SK-N-SH treated with all-trans-retinoic acid at 6 μM for 48 hours (cell line): ENCODE results near the gene ERRFI1.

Experiments used
- ATAC-seq: fragments of 200-7000 bp; cut with Tn5 transposase; 3 replicates; pipeline ENCODE4 v1.9.1; 2020; ENCODE audit warnings: mild to moderate bottlenecking, moderate library complexity
- ARNTL ChIP-seq: fragments of 450-650 bp; formaldehyde crosslinking; IDR thresholded peaks from 2 replicates; pipeline ENCODE4 v1.5.0; 2020; ENCODE audit warnings: low read depth, mild to moderate bottlenecking, moderate library complexity, borderline replicate concordance
- BACH2 ChIP-seq: fragments of 250-450 bp; sonication (Bioruptor Pico); IDR thresholded peaks from 2 replicates; pipeline ENCODE4 v1.9.0; 2021; ENCODE audit warnings: mild to moderate bottlenecking, borderline replicate concordance
- CSDC2 ChIP-seq: fragments of 250-450 bp; sonication (Bioruptor Pico); IDR thresholded peaks from 2 replicates; pipeline ENCODE4 v1.5.0; 2020; ENCODE audit warnings: mild to moderate bottlenecking, moderate library complexity
- ESRRG ChIP-seq: fragments of 250-450 bp; sonication (Bioruptor Pico); IDR thresholded peaks from 2 replicates; pipeline ENCODE4 v1.6.1; 2021; ENCODE audit warnings: mild to moderate bottlenecking
- GLIS3 ChIP-seq: fragments of 250-450 bp; sonication (Bioruptor Pico); IDR thresholded peaks from 2 replicates; pipeline ENCODE4 v1.5.0; 2020; ENCODE audit warnings: mild to moderate bottlenecking, moderate library complexity
- ISL1 ChIP-seq: fragments of 250-450 bp; sonication (Bioruptor Pico); IDR thresholded peaks from 2 replicates; pipeline ENCODE4 v2.1.2; 2022; ENCODE audit warnings: mild to moderate bottlenecking, moderate library complexity
- OSR1 ChIP-seq: fragments of 250-450 bp; sonication (Bioruptor Pico); IDR thresholded peaks from 2 replicates; pipeline ENCODE4 v1.8.0; 2022; ENCODE audit warnings: moderate library complexity, mild to moderate bottlenecking, inconsistent platforms
- PPARA ChIP-seq: fragments of 250-450 bp; sonication (Bioruptor Pico); IDR thresholded peaks from 2 replicates; pipeline ENCODE4 v1.5.0; 2020; ENCODE audit warnings: mild to moderate bottlenecking, borderline replicate concordance
- RARB ChIP-seq: fragments of 250-450 bp; sonication (Bioruptor Pico); IDR thresholded peaks from 2 replicates; pipeline ENCODE4 v1.8.0; 2021; ENCODE audit warnings: mild to moderate bottlenecking, moderate library complexity
- SNAI2 ChIP-seq: fragments of 250-450 bp; sonication (Bioruptor Pico); IDR thresholded peaks from 2 replicates; pipeline ENCODE4 v1.5.0; 2020; ENCODE audit warnings: mild to moderate bottlenecking, moderate library complexity
- TCF4 ChIP-seq: fragments of 250-450 bp; sonication (Bioruptor Pico); IDR thresholded peaks from 2 replicates; pipeline ENCODE4 v1.8.0; 2021; ENCODE audit warnings: mild to moderate bottlenecking, moderate library complexity, borderline replicate concordance
- TOX ChIP-seq: fragments of 250-450 bp; sonication (Bioruptor Pico); IDR thresholded peaks from 2 replicates; pipeline ENCODE4 v1.8.0; 2021; ENCODE audit warnings: mild to moderate bottlenecking, moderate library complexity, borderline replicate concordance
- ZC3H10 ChIP-seq: fragments of 250-450 bp; sonication (Bioruptor Pico); IDR thresholded peaks from 2 replicates; pipeline ENCODE4 v1.5.1; 2021; ENCODE audit warnings: mild to moderate bottlenecking, moderate library complexity
- ZFP3 ChIP-seq: fragments of 250-450 bp; sonication (Bioruptor Pico); IDR thresholded peaks from 2 replicates; pipeline ENCODE4 v1.5.0; 2020; ENCODE audit warnings: mild to moderate bottlenecking, moderate library complexity
- ZFP30 ChIP-seq: fragments of 450-650 bp; formaldehyde crosslinking; IDR thresholded peaks from 2 replicates; pipeline ENCODE4 v1.5.0; 2022; ENCODE audit warnings: mild to moderate bottlenecking, moderate library complexity
- ZNF565 ChIP-seq: fragments of 450-650 bp; formaldehyde crosslinking; conservative IDR thresholded peaks from 2 replicates; pipeline ENCODE4 v1.5.0; 2020; ENCODE audit warnings: low read depth, mild to moderate bottlenecking, moderate library complexity
- ZNF70 ChIP-seq: fragments of 450-650 bp; formaldehyde crosslinking; IDR thresholded peaks from 2 replicates; pipeline ENCODE4 v1.5.0; 2020; ENCODE audit warnings: mild to moderate bottlenecking, moderate library complexity
- ZNF8 ChIP-seq: fragments of 450-650 bp; formaldehyde crosslinking; IDR thresholded peaks from 2 replicates; pipeline ENCODE4 v1.5.0; 2020; ENCODE audit warnings: mild to moderate bottlenecking, moderate library complexity
- TF ChIP-seq, protein P1 (sequence below): fragments of 250-450 bp; sonication (Bioruptor Pico); IDR thresholded peaks from 2 replicates; pipeline ENCODE4 v1.5.1; 2021; ENCODE audit warnings: mild to moderate bottlenecking, moderate library complexity
- TF ChIP-seq, protein P2 (sequence below): fragments of 250-450 bp; sonication (Bioruptor Pico); IDR thresholded peaks from 2 replicates; pipeline ENCODE4 v1.5.1; 2020; ENCODE audit warnings: low read depth, mild to moderate bottlenecking, moderate library complexity
- TF ChIP-seq, protein P3 (sequence below): fragments of 250-450 bp; sonication (Bioruptor Pico); IDR thresholded peaks from 2 replicates; pipeline ENCODE4 v1.5.0; 2020; ENCODE audit warnings: mild to moderate bottlenecking, moderate library complexity
- TF ChIP-seq, protein P4 (sequence below): fragments of 250-450 bp; sonication (Bioruptor Pico); IDR thresholded peaks from 2 replicates; pipeline ENCODE4 v1.8.0; 2021; ENCODE audit warnings: low read depth, mild to moderate bottlenecking, moderate library complexity, borderline replicate concordance
- TF ChIP-seq, protein P5 (sequence below): fragments of 250-450 bp; sonication (Bioruptor Pico); IDR thresholded peaks from 2 replicates; pipeline ENCODE4 v1.8.0; 2020; ENCODE audit warnings: mild to moderate bottlenecking, moderate library complexity, borderline replicate concordance

Gene ERRFI1

DNA sequence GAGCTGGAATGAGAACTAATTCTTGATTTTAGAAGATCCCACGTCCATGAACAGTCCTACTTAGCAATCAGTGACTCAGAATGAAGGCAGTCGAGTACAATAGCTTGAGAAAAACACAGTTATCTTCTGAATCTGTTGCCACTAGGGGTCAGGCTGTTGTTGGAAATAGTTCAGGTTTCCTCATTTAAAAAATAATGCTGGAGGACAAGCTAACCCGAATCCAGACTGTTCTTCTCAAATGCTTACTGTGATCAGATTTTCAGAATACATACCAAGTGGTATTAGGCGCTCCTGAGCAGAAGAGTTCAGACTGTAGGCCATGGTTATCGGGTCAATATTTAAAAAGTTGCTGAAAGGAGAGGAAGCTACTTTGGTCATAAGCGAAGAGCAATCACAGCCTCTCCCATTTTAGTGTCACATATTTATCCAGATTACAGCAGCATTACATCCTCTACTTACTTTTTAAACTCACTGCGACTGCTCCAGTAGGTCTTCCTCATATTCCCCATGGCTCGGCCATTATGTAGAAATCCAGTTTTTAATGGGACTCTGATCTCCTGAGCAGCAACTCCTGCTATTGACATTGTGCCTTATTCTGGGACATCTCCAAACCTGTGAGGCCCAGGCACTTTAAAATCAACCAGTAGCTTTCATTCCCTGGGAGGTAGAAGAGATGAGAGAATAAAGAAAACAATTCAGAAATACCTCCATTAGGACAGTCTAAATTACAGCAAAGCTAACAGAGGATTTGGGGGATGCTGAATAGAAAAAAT lies 10.9 kb downstream of the ERRFI1 start:
- no peak for TF ChIP-seq GLIS3 (CRISPR knock-in tag)
- no peak for TF ChIP-seq BACH2 (CRISPR knock-in tag)
- TF ChIP-seq ZC3H10 (CRISPR knock-in tag): no peak
- TF ChIP-seq TOX (CRISPR knock-in tag): no peak
- no peak for TF ChIP-seq PPARA (CRISPR knock-in tag)
- no peak for TF ChIP-seq RARB (CRISPR knock-in tag)
- TF ChIP-seq ISL1 (CRISPR knock-in tag): no peak
- no peak for TF ChIP-seq TCF4 (CRISPR knock-in tag)
- TF ChIP-seq ESRRG (CRISPR knock-in tag): no peak
- TF ChIP-seq, protein P1, sequence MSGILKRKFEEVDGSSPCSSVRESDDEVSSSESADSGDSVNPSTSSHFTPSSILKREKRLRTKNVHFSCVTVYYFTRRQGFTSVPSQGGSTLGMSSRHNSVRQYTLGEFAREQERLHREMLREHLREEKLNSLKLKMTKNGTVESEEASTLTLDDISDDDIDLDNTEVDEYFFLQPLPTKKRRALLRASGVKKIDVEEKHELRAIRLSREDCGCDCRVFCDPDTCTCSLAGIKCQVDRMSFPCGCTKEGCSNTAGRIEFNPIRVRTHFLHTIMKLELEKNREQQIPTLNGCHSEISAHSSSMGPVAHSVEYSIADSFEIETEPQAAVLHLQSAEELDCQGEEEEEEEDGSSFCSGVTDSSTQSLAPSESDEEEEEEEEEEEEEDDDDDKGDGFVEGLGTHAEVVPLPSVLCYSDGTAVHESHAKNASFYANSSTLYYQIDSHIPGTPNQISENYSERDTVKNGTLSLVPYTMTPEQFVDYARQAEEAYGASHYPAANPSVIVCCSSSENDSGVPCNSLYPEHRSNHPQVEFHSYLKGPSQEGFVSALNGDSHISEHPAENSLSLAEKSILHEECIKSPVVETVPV (CRISPR knock-in tag): no peak
- TF ChIP-seq, protein P2, sequence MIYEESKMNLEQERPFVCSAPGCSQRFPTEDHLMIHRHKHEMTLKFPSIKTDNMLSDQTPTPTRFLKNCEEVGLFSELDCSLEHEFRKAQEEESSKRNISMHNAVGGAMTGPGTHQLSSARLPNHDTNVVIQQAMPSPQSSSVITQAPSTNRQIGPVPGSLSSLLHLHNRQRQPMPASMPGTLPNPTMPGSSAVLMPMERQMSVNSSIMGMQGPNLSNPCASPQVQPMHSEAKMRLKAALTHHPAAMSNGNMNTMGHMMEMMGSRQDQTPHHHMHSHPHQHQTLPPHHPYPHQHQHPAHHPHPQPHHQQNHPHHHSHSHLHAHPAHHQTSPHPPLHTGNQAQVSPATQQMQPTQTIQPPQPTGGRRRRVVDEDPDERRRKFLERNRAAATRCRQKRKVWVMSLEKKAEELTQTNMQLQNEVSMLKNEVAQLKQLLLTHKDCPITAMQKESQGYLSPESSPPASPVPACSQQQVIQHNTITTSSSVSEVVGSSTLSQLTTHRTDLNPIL (CRISPR knock-in tag): no peak
- TF ChIP-seq, protein P3, sequence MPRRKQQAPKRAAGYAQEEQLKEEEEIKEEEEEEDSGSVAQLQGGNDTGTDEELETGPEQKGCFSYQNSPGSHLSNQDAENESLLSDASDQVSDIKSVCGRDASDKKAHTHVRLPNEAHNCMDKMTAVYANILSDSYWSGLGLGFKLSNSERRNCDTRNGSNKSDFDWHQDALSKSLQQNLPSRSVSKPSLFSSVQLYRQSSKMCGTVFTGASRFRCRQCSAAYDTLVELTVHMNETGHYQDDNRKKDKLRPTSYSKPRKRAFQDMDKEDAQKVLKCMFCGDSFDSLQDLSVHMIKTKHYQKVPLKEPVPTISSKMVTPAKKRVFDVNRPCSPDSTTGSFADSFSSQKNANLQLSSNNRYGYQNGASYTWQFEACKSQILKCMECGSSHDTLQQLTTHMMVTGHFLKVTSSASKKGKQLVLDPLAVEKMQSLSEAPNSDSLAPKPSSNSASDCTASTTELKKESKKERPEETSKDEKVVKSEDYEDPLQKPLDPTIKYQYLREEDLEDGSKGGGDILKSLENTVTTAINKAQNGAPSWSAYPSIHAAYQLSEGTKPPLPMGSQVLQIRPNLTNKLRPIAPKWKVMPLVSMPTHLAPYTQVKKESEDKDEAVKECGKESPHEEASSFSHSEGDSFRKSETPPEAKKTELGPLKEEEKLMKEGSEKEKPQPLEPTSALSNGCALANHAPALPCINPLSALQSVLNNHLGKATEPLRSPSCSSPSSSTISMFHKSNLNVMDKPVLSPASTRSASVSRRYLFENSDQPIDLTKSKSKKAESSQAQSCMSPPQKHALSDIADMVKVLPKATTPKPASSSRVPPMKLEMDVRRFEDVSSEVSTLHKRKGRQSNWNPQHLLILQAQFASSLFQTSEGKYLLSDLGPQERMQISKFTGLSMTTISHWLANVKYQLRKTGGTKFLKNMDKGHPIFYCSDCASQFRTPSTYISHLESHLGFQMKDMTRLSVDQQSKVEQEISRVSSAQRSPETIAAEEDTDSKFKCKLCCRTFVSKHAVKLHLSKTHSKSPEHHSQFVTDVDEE (CRISPR knock-in tag): no peak
- no peak for TF ChIP-seq CSDC2 (CRISPR knock-in tag)
- TF ChIP-seq ZNF565: no peak
- TF ChIP-seq ZNF8 (CRISPR knock-in tag): no peak
- no peak for TF ChIP-seq ZFP3 (CRISPR knock-in tag)
- no peak for TF ChIP-seq ARNTL
- TF ChIP-seq OSR1 (CRISPR knock-in tag): no peak
- no peak for TF ChIP-seq SNAI2 (CRISPR knock-in tag)
- peak; percentile 65 for ATAC-seq

DNA sequence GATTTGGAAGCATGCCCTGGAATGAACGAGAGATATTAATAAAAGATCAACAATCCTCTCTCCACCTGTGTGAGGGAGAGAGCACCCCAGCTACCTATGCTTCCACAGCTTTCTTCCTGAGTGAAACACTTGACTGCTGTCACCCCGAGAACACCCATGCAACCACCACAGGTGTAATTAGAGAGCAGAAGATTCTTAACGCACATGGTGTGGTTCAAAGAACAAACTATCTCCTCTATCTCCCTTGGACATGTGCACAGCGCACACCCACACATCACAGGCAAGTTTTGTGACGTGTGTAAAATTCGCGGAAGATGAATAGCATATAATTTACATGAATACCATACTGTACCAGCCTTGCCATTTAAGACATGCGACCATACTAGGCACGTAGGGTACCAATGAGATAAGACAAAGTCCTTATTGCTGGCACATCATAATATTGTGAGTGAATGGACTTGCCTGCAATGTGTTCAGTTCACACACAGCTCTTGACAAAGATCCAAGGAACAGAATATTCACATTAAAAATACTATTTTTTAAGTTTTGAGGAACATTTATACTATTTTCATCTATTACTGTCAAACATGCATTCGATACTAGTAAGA lies 11.6 kb downstream of the ERRFI1 start:
- no peak for TF ChIP-seq CSDC2 (CRISPR knock-in tag)
- no peak for TF ChIP-seq ESRRG (CRISPR knock-in tag)
- TF ChIP-seq GLIS3 (CRISPR knock-in tag): no peak
- no peak for TF ChIP-seq ARNTL
- TF ChIP-seq PPARA (CRISPR knock-in tag): no peak
- no peak for TF ChIP-seq RARB (CRISPR knock-in tag)
- no peak for TF ChIP-seq ZNF8 (CRISPR knock-in tag)
- no peak for TF ChIP-seq OSR1 (CRISPR knock-in tag)
- TF ChIP-seq, protein P4, sequence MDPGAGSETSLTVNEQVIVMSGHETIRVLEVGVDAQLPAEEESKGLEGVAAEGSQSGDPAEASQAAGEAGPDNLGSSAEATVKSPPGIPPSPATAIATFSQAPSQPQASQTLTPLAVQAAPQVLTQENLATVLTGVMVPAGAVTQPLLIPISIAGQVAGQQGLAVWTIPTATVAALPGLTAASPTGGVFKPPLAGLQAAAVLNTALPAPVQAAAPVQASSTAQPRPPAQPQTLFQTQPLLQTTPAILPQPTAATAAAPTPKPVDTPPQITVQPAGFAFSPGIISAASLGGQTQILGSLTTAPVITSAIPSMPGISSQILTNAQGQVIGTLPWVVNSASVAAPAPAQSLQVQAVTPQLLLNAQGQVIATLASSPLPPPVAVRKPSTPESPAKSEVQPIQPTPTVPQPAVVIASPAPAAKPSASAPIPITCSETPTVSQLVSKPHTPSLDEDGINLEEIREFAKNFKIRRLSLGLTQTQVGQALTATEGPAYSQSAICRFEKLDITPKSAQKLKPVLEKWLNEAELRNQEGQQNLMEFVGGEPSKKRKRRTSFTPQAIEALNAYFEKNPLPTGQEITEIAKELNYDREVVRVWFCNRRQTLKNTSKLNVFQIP (CRISPR knock-in tag): no peak
- TF ChIP-seq ZC3H10 (CRISPR knock-in tag): no peak
- TF ChIP-seq, protein P1 (CRISPR knock-in tag): no peak
- no peak for TF ChIP-seq ZNF70
- TF ChIP-seq ISL1 (CRISPR knock-in tag): no peak
- TF ChIP-seq ZNF565: no peak
- no peak for TF ChIP-seq SNAI2 (CRISPR knock-in tag)
- no peak for TF ChIP-seq ZFP3 (CRISPR knock-in tag)
- TF ChIP-seq, protein P2 (CRISPR knock-in tag): no peak
- TF ChIP-seq TOX (CRISPR knock-in tag): no peak
- TF ChIP-seq, protein P5, sequence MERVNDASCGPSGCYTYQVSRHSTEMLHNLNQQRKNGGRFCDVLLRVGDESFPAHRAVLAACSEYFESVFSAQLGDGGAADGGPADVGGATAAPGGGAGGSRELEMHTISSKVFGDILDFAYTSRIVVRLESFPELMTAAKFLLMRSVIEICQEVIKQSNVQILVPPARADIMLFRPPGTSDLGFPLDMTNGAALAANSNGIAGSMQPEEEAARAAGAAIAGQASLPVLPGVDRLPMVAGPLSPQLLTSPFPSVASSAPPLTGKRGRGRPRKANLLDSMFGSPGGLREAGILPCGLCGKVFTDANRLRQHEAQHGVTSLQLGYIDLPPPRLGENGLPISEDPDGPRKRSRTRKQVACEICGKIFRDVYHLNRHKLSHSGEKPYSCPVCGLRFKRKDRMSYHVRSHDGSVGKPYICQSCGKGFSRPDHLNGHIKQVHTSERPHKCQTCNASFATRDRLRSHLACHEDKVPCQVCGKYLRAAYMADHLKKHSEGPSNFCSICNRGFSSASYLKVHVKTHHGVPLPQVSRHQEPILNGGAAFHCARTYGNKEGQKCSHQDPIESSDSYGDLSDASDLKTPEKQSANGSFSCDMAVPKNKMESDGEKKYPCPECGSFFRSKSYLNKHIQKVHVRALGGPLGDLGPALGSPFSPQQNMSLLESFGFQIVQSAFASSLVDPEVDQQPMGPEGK (CRISPR knock-in tag): no peak
- no peak for TF ChIP-seq ZFP30 (CRISPR knock-in tag)
- ATAC-seq: no peak
